ENCODE measurements around the gene SYP. TPM values are rescaled to one million over a fixed set of nuclear protein-coding genes. Genes with fewer than 3 reads are reported as not detected.

The SYP gene
- total RNA-seq, 1 donor from 2014 or later: 1.8 TPM

- no peaks in the 10 kb centered on the region for H3K4me1 Mint-ChIP-seq (ENCODE audit: unreplicated experiment)
Measured at GRCh38 chrX:49214416-49214815, 14.4 kb upstream of the SYP start.

GRCh38 chrX:49212861-49213260 lies 12.9 kb upstream of the SYP start:
- no peak for DNase-seq (ENCODE audit: low spot score)
- Mint-ChIP-seq H3K27me3 (ENCODE audit: unreplicated experiment) (peaks cover 12% of the 10 kb centered on the region), H3K36me3 (ENCODE audit: low read depth, unreplicated experiment) (no peaks in the 10 kb centered on the region), H3K4me3 (ENCODE audit: unreplicated experiment) (no peak overlapping the region), H3K27ac (ENCODE audit: unreplicated experiment) (no peak overlapping the region), H3K9me3 (ENCODE audit: unreplicated experiment) (no peaks in the 10 kb centered on the region), H3K4me1 (ENCODE audit: unreplicated experiment) (no peaks in the 10 kb centered on the region)
- no peak for TF ChIP-seq CTCF (IDR thresholded peaks at IDR 0.05; ENCODE audit: unreplicated experiment)

More at GRCh38 chrX:49214416-49214815, 14.4 kb upstream of the SYP start:
- Mint-ChIP-seq H3K27me3 (ENCODE audit: unreplicated experiment) (peaks cover 12% of the 10 kb centered on the region), H3K36me3 (ENCODE audit: low read depth, unreplicated experiment) (no peaks in the 10 kb centered on the region), H3K27ac (ENCODE audit: unreplicated experiment) (no peak overlapping the region), H3K4me3 (ENCODE audit: unreplicated experiment) (no peak overlapping the region), H3K9me3 (ENCODE audit: unreplicated experiment) (no peaks in the 10 kb centered on the region)
- no peak for TF ChIP-seq CTCF (IDR thresholded peaks at IDR 0.05; ENCODE audit: unreplicated experiment)
- no peak for DNase-seq (ENCODE audit: low spot score)

- no peak for TF ChIP-seq CTCF (IDR thresholded peaks at IDR 0.05; ENCODE audit: unreplicated experiment)
- H3K4me3 Mint-ChIP-seq (ENCODE audit: unreplicated experiment): no peak overlapping the region
- H3K4me1 Mint-ChIP-seq (ENCODE audit: unreplicated experiment): no peaks in the 10 kb centered on the region
- peaks cover 12% of the 10 kb centered on the region for H3K27me3 Mint-ChIP-seq (ENCODE audit: unreplicated experiment)
- DNase-seq (ENCODE audit: low spot score): no peak
- H3K36me3 Mint-ChIP-seq (ENCODE audit: low read depth, unreplicated experiment): no peaks in the 10 kb centered on the region
- no peak overlapping the region for H3K27ac Mint-ChIP-seq (ENCODE audit: unreplicated experiment)
- H3K9me3 Mint-ChIP-seq (ENCODE audit: unreplicated experiment): no peaks in the 10 kb centered on the region
Measured at GRCh38 chrX:49212209-49212608, 12.2 kb upstream of the SYP start.

- Mint-ChIP-seq H3K4me3 (ENCODE audit: unreplicated experiment) (no peak overlapping the region), H3K9me3 (ENCODE audit: unreplicated experiment) (no peaks in the 10 kb centered on the region), H3K4me1 (ENCODE audit: unreplicated experiment) (no peaks in the 10 kb centered on the region), H3K36me3 (ENCODE audit: low read depth, unreplicated experiment) (no peaks in the 10 kb centered on the region), H3K27ac (ENCODE audit: unreplicated experiment) (no peak overlapping the region), H3K27me3 (ENCODE audit: unreplicated experiment) (peaks cover 8% of the 10 kb centered on the region)
- DNase-seq (ENCODE audit: low spot score): no peak
- no peak for TF ChIP-seq CTCF (IDR thresholded peaks at IDR 0.05; ENCODE audit: unreplicated experiment)
Measured at GRCh38 chrX:49211074-49211473, 11.1 kb upstream of the SYP start.

- Mint-ChIP-seq H3K27ac (ENCODE audit: unreplicated experiment) (no peak overlapping the region), H3K27me3 (ENCODE audit: unreplicated experiment) (peaks cover 3% of the 10 kb centered on the region), H3K4me1 (ENCODE audit: unreplicated experiment) (no peaks in the 10 kb centered on the region), H3K36me3 (ENCODE audit: low read depth, unreplicated experiment) (no peaks in the 10 kb centered on the region), H3K4me3 (ENCODE audit: unreplicated experiment) (no peak overlapping the region), H3K9me3 (ENCODE audit: unreplicated experiment) (no peaks in the 10 kb centered on the region)
- TF ChIP-seq CTCF (IDR thresholded peaks at IDR 0.05; ENCODE audit: unreplicated experiment): no peak
- no peak for DNase-seq (ENCODE audit: low spot score)
Measured at GRCh38 chrX:49210406-49210805, 10.4 kb upstream of the SYP start.

Data from endothelial cell (in vitro differentiated cells).